Gastroesophageal sphincter (tissue), 2 donors: ENCODE results near the gene B4GALNT3.

Experiments used
- EP300 ChIP-seq: sonication (generic); formaldehyde crosslinking; IDR thresholded peaks from one replicate; pipeline ENCODE4 v1.6.1; 2017; ENCODE audit warnings: antibody characterized with exemption, mild to moderate bottlenecking
- POLR2AphosphoS5 ChIP-seq: sonication (generic); formaldehyde crosslinking; IDR thresholded peaks from one replicate; pipeline ENCODE4 v1.6.1; 2017; ENCODE audit warnings: antibody characterized with exemption

- TF ChIP-seq POLR2AphosphoS5 (no peak), EP300 (no peak)
Measured at GRCh38 chr12:593396-594270, 133.9 kb downstream of the B4GALNT3 start.
